K562 (cell line): Measurements from ENCODE around the gene TLE6. TPM values are rescaled to one million over a fixed set of nuclear protein-coding genes. Genes with fewer than 3 reads are reported as not detected.

Experiments used
- CAMTA2 ChIP-seq: fragments of 250-450 bp; sonication (Bioruptor Pico); conservative IDR thresholded peaks from 2 replicates; pipeline ENCODE4 v1.5.1; 2022
- CBX3 ChIP-seq, 2 experiments: IDR thresholded peaks; 1 replicate in 1 of 2; 2 replicates in 1 of 2; pipeline ENCODE4 v1.6.1; 2012; ENCODE audit warnings: inconsistent platforms in 2 of 2, low read length in 2 of 2, borderline replicate concordance in 1 of 2, control low read depth in 1 of 2
- CHAMP1 ChIP-seq: fragments of 450-650 bp; IDR thresholded peaks from 2 replicates; pipeline ENCODE4 v1.6.1; 2016; ENCODE audit warnings: mild to moderate bottlenecking
- CXXC5 ChIP-seq: fragments of 250-450 bp; sonication (Bioruptor Pico); IDR thresholded peaks from 2 replicates; pipeline ENCODE4 v1.8.0; 2022; ENCODE audit warnings: inconsistent platforms, mild to moderate bottlenecking, moderate library complexity
- ESRRA ChIP-seq: fragments of 450-650 bp; IDR thresholded peaks from 2 replicates; pipeline ENCODE4 v1.6.1; 2014; ENCODE audit warnings: low read depth, mild to moderate bottlenecking, moderate library complexity, borderline replicate concordance
- KAT8 ChIP-seq: fragments of 450-650 bp; IDR thresholded peaks from 2 replicates; pipeline ENCODE4 v1.6.1; 2016; ENCODE audit warnings: low read depth, mild to moderate bottlenecking
- PHF8 ChIP-seq: fragments of 200-600 bp; sonication (generic); IDR thresholded peaks from 2 replicates; pipeline ENCODE4 v1.6.1; 2012; ENCODE audit warnings: mixed run types, mild to moderate bottlenecking, inconsistent platforms, low read length, moderate library complexity, borderline replicate concordance
- RFX5 ChIP-seq: IDR thresholded peaks from 2 replicates; pipeline ENCODE4 v1.6.1; 2011; ENCODE audit warnings: low read depth, mild to moderate bottlenecking, improper control_type of control experiment, low read length
- RUNX1 ChIP-seq: sonication (generic); IDR thresholded peaks from 2 replicates; pipeline ENCODE4 v1.6.1; 2016; ENCODE audit warnings: antibody characterized with exemption, low read depth
- SAFB2 ChIP-seq: fragments of 200-400 bp; formaldehyde crosslinking; IDR thresholded peaks from 2 replicates; pipeline ENCODE4 v1.6.1; 2018; ENCODE audit warnings: borderline replicate concordance, low read length, low read depth, moderate library complexity; ENCODE audit not compliant: severe bottlenecking
- SREBF2 ChIP-seq: sonication (generic); formaldehyde crosslinking; IDR thresholded peaks from 2 replicates; pipeline ENCODE4 v1.4.0; 2020; ENCODE audit warnings: mild to moderate bottlenecking, missing genetic modification reagents
- TGIF2 ChIP-seq: sonication (generic); formaldehyde crosslinking; IDR thresholded peaks from 2 replicates; pipeline ENCODE4 v1.8.1; 2022; ENCODE audit warnings: mild to moderate bottlenecking, missing genetic modification reagents, moderate library complexity
- THRB ChIP-seq: fragments of 450-650 bp; formaldehyde crosslinking; conservative IDR thresholded peaks from 2 replicates; pipeline ENCODE4 v1.4.0; 2022; ENCODE audit warnings: mild to moderate bottlenecking, missing genetic modification characterization
- USF1 ChIP-seq: sonication (generic); formaldehyde crosslinking; IDR thresholded peaks from 2 replicates; pipeline ENCODE4 v1.9.0; 2022; ENCODE audit warnings: mild to moderate bottlenecking, missing genetic modification reagents
- ZBED1 ChIP-seq: IDR thresholded peaks from 2 replicates; pipeline ENCODE4 v1.6.1; 2014
- ZBTB7A ChIP-seq: IDR thresholded peaks from 2 replicates; pipeline ENCODE4 v1.6.1; 2011; ENCODE audit warnings: low read depth, mild to moderate bottlenecking, low read length, moderate library complexity, borderline replicate concordance; ENCODE audit not compliant: control insufficient read depth
- ZFP36 ChIP-seq: fragments of 150-350 bp; IDR thresholded peaks from 2 replicates; pipeline ENCODE4 v1.6.1; 2018; ENCODE audit warnings: low read length, low read depth; ENCODE audit not compliant: partially characterized antibody
- ZKSCAN3 ChIP-seq: fragments of 250-450 bp; sonication (Bioruptor Pico); IDR thresholded peaks from 2 replicates; pipeline ENCODE4 v1.4.0; 2020
- ZNF143 ChIP-seq: sonication (generic); formaldehyde crosslinking; IDR thresholded peaks from 2 replicates; pipeline ENCODE4 v1.9.0; 2022; ENCODE audit warnings: mild to moderate bottlenecking, missing genetic modification reagents
- ZNF253 ChIP-seq: fragments of 250-450 bp; sonication (Bioruptor Pico); conservative IDR thresholded peaks from 2 replicates; pipeline ENCODE4 v1.6.1; 2021; ENCODE audit warnings: mild to moderate bottlenecking
- ZNF263 ChIP-seq: sonication (generic); formaldehyde crosslinking; IDR thresholded peaks from 2 replicates; pipeline ENCODE4 v1.8.0; 2022; ENCODE audit warnings: mild to moderate bottlenecking, missing genetic modification reagents, borderline replicate concordance
- ZNF3 ChIP-seq: fragments of 250-450 bp; sonication (Bioruptor Pico); IDR thresholded peaks from 2 replicates; pipeline ENCODE4 v1.5.0; 2021; ENCODE audit warnings: mild to moderate bottlenecking, moderate library complexity
- ZNF311 ChIP-seq: fragments of 250-450 bp; sonication (Bioruptor Pico); IDR thresholded peaks from 2 replicates; pipeline ENCODE4 v1.4.0; 2020; ENCODE audit warnings: mild to moderate bottlenecking, moderate library complexity
- ZNF398 ChIP-seq: fragments of 250-450 bp; sonication (Bioruptor Pico); IDR thresholded peaks from 2 replicates; pipeline ENCODE4 v1.8.0; 2021; ENCODE audit warnings: moderate library complexity, mild to moderate bottlenecking, inconsistent platforms
- ZNF766 ChIP-seq: fragments of 200-800 bp; sonication (Bioruptor generic); conservative IDR thresholded peaks from 2 replicates; pipeline ENCODE4 v1.6.1; 2016; ENCODE audit warnings: missing genetic modification characterization, missing compliant biosample characterization
- ZSCAN29 ChIP-seq: fragments of 450-650 bp; IDR thresholded peaks from 2 replicates; pipeline ENCODE4 v1.6.1; 2017
- polyA plus RNA-seq, 8 experiments: library from polyadenylated mRNA; depleted of rRNA in 4 of 8; stranded (reverse) in 5 of 8; unstranded in 3 of 8; fragments of >200 nt; fragmentation: Nextera tagmentation in 2 of 8; fragmentation: Illumina TruSeq in 1 of 8; extraction: Ambion mirVana in 2 of 8; extraction: Trizol in 1 of 8; gene quantifications; 2 replicates each; pipeline versions ENCODE4 v1.2.1 to v1.2.3, GENCODE V29; 2011 to 2014; ENCODE audit warnings: inconsistent platforms in 1 of 8, missing spikeins in 1 of 8
- total RNA-seq, 7 experiments: library from RNA; depleted of rRNA in 6 of 7; stranded (reverse); fragments of >200 nt in 6 of 7; fragmentation: Illumina TruSeq in 2 of 7; extraction: Trizol in 2 of 7; gene quantifications; 2 replicates each; pipeline versions ENCODE4 v1.2.1 to v1.2.3, GENCODE V29; 2011 to 2021; ENCODE audit warnings: low replicate concordance in 1 of 7

The TLE6 gene
- total and polyA plus RNA-seq, 9 of the 15 experiments (the other 6 are each of a cell fraction or from before 2014, with no cell fraction given) = 1.1 to 6.1 (median 2.5) TPM

GRCh38 chr19:2949939-2950285, 27.5 kb upstream of the TLE6 start (continued):
- no peak for TF ChIP-seq ZNF398 (CRISPR knock-in tag)
- peak; percentile 87 for TF ChIP-seq ZNF311 (CRISPR knock-in tag)
- peak; percentile 83 for TF ChIP-seq RUNX1
- TF ChIP-seq ESRRA = no peak; the same call in 1 of the 2 replicates
- TF ChIP-seq CXXC5 (CRISPR knock-in tag) = peak; percentile 93
- no peak for TF ChIP-seq CAMTA2 (CRISPR knock-in tag)
- no peak for TF ChIP-seq ZNF263 (CRISPR knock-in tag)
- no peak for TF ChIP-seq KAT8
- no peak for TF ChIP-seq ZNF3 (CRISPR knock-in tag)
- TF ChIP-seq ZBED1 = peak; percentile 86; the same call in 1 of the 2 replicates
- no peak for TF ChIP-seq USF1
- TF ChIP-seq ZKSCAN3 = no peak
- TF ChIP-seq SREBF2 (CRISPR knock-in tag) = no peak
- TF ChIP-seq SAFB2 = no peak
- TF ChIP-seq ZNF766 = peak; percentile 96
- TF ChIP-seq CHAMP1 = peak; percentile 82; the same call in 1 of the 2 replicates
- TF ChIP-seq ZNF143 = no peak
- no peak for TF ChIP-seq ZNF253 (CRISPR knock-in tag)
- peak in 1 of 2 experiments; percentile 65; a peak in 1 of 3 replicates for TF ChIP-seq CBX3 (IDR thresholded peaks at IDR 0.05; ENCODE audit: borderline replicate concordance in 1 of 2, low read length in 2 of 2)
- no peak; the same call in 1 of the 2 replicates for TF ChIP-seq ZBTB7A
- TF ChIP-seq ZSCAN29 = no peak
- no peak for TF ChIP-seq RFX5
- no peak for TF ChIP-seq ZFP36
- no peak for TF ChIP-seq TGIF2 (CRISPR knock-in tag)
- TF ChIP-seq PHF8 = no peak
- TF ChIP-seq THRB (CRISPR knock-in tag) = no peak; the same call in 1 of the 2 replicates
